Stimulated activated CD4-positive, alpha-beta T cell treated with anti-CD3 and anti-CD28 coated beads, TNF-alpha, amount 100 ng/mL, for 4 hours (primary cell): ENCODE data around the gene KCNQ5.

Experiments
- DNase-seq, 3 experiments: peaks; one replicate each; pipeline ENCODE4 v3.0.0-alpha.2; 2020; ENCODE audit warnings: low read depth in 3 of 3

The KCNQ5 gene

GRCh38 chr6:72798196-72798595, 176.3 kb downstream of the KCNQ5 start:
- no peak for DNase-seq

GRCh38 chr6:72809746-72810379, 188.0 kb downstream of the KCNQ5 start:
- DNase-seq, result no peak

- DNase-seq, result no peak
These were observed 188.9 kb downstream of the KCNQ5 start for GRCh38 chr6:72810571-72811280.

GRCh38 chr6:72811971-72812421, 190.1 kb downstream of the KCNQ5 start:
- DNase-seq, result no peak

GRCh38 chr6:72813807-72814596, 192.1 kb downstream of the KCNQ5 start:
- no peak for DNase-seq

GRCh38 chr6:72816022-72816421, 194.2 kb downstream of the KCNQ5 start:
- DNase-seq, result no peak

GRCh38 chr6:72817208-72817607, 195.3 kb downstream of the KCNQ5 start:
- DNase-seq, result no peak

- no peak for DNase-seq
These were observed 197.7 kb downstream of the KCNQ5 start for GRCh38 chr6:72819609-72820008.

- no peak for DNase-seq
These were observed 198.3 kb downstream of the KCNQ5 start for GRCh38 chr6:72820153-72820552.

- no peak for DNase-seq
These were observed 199.0 kb downstream of the KCNQ5 start for GRCh38 chr6:72820906-72821305.

GRCh38 chr6:72822023-72822422, 200.2 kb downstream of the KCNQ5 start:
- DNase-seq, result no peak

GRCh38 chr6:72822691-72823090, 200.8 kb downstream of the KCNQ5 start:
- DNase-seq, result no peak

- DNase-seq, result no peak
These were observed 203.0 kb downstream of the KCNQ5 start for GRCh38 chr6:72824833-72825232.

- no peak for DNase-seq
These were observed 203.5 kb downstream of the KCNQ5 start for GRCh38 chr6:72825315-72825911.

- DNase-seq, result no peak
These were observed 204.2 kb downstream of the KCNQ5 start for GRCh38 chr6:72826037-72826436.

- DNase-seq, result no peak
These were observed 205.0 kb downstream of the KCNQ5 start for GRCh38 chr6:72826744-72827438.

- DNase-seq, result no peak
These were observed 207.0 kb downstream of the KCNQ5 start for GRCh38 chr6:72828904-72829303.

- no peak for DNase-seq
These were observed 210.4 kb downstream of the KCNQ5 start for GRCh38 chr6:72832271-72832670.

GRCh38 chr6:72835749-72836148, 213.9 kb downstream of the KCNQ5 start:
- DNase-seq, result no peak

- no peak for DNase-seq
These were observed 215.1 kb downstream of the KCNQ5 start for GRCh38 chr6:72836971-72837370.

GRCh38 chr6:72841195-72841594, 219.3 kb downstream of the KCNQ5 start:
- DNase-seq, result no peak

GRCh38 chr6:72842140-72842539, 220.3 kb downstream of the KCNQ5 start:
- DNase-seq, result no peak
